ENCODE results near the gene NPBWR2. TPM values are rescaled to one million over a fixed set of nuclear protein-coding genes. Genes with fewer than 3 reads are reported as not detected.

NPBWR2 gene, protein sequence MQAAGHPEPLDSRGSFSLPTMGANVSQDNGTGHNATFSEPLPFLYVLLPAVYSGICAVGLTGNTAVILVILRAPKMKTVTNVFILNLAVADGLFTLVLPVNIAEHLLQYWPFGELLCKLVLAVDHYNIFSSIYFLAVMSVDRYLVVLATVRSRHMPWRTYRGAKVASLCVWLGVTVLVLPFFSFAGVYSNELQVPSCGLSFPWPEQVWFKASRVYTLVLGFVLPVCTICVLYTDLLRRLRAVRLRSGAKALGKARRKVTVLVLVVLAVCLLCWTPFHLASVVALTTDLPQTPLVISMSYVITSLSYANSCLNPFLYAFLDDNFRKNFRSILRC
- total RNA-seq: not detected

DNA sequence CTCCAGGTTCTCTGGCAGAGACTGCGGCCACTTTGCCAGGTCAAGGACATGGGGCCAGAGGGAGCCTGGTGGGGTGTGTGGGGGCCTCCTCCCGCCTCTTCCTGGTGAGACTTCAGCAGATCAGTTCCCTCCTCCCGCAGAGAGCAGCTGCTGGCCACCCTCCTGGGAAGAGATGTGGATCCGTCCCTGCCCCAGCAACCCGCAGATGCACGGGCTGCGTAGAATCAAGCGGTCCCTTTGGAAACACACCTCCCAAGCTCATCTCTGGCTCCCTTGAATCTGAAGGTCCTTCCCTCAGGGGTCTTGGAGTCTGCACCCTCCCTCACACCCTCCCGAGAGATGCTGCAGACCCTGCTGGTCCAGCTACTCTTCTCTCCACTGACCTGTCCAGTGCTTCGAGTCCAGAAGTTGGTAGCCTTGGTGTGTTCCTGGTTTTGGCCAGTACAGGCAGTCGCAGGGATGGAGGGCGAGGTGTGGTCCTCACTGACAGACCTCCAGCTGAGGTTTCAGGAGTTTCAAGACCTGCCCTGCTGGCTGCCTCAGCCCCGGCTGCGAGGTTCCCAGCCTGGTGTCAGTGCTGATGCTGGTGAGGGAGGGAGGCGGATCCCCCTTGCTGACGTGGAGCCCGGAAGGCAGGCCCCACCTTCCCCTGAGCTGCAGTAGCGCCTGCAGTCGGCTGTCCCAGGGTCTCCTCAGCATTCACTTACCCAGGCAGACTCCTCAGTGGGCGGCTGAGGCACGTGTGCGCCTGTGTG, at the start of gene NPBWR2:
TSS of gene NPBWR2 (minus strand) at position 585 of the 755 bp plus-strand sequence. CDS start 734 bp downstream, outside the sequence.
- POLR2A ChIA-PET: no interaction called here
- Mint-ChIP-seq H3K27ac (no peak within 1 kb of the TSS), H3K4me3 (no peak within 1 kb of the TSS), H3K27me3 (peaks cover 14% of the 10 kb centered on the region), H3K4me1 (peaks cover 3% of the 10 kb centered on the region), H3K9me3 (no peaks in the 10 kb centered on the region), H3K36me3 (ENCODE audit: low read depth) (no peaks in the 10 kb centered on the region)
- CTCF ChIA-PET: interaction anchor here (0.6 to 1.4 kb wide), 2 partner anchors 120 to 179 kb away, joined by 3 to 5 read pairs; no protein-coding TSS in a partner anchor
- no peak for DNase-seq

DNA sequence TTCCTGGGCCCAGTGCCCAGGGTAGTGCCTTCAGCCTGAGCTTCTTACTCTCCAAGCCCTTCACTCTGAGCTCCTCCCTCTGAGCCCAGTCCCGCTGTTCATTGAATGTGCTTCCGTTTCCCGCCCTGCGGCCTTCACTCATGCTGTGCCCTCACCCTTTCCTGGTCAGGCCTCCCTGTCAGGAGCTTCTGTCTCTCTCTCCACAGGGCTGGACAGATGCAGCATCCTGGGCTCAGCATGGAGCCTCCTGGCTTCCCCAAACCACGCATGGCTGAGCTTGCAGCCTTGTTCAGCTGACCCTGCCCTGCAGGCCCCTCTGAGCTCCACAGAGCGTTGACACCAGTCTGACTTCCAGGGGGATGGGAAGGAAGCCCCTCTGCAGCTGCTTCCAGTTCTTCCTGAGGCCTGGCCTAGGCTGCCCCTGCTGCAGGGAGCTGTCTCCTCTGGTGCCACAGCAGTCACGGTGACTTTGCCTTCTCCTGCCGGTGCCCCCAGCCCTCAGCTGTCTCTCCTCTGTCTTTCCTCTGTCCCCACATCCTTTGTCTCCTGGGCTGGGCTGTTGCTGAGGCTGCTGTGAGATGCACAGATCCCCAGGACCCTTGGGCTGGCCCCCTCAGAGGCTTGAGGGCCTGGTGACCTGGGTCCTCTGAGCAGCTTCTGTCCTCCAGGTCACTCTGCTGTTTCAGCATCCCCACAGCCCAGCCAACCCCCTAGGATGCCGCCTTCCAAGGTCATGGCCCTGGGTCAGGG, 48.9 kb upstream of the NPBWR2 start:
- Mint-ChIP-seq H3K36me3 (ENCODE audit: low read depth) (no peaks in the 10 kb centered on the region), H3K4me1 (no peaks in the 10 kb centered on the region), H3K27ac (no peak overlapping the region), H3K9me3 (no peaks in the 10 kb centered on the region), H3K4me3 (no peak overlapping the region), H3K27me3 (peaks cover 10% of the 10 kb centered on the region)
- POLR2A ChIA-PET: no interaction called here
- no peak for DNase-seq
- CTCF ChIA-PET: no interaction called here

DNA sequence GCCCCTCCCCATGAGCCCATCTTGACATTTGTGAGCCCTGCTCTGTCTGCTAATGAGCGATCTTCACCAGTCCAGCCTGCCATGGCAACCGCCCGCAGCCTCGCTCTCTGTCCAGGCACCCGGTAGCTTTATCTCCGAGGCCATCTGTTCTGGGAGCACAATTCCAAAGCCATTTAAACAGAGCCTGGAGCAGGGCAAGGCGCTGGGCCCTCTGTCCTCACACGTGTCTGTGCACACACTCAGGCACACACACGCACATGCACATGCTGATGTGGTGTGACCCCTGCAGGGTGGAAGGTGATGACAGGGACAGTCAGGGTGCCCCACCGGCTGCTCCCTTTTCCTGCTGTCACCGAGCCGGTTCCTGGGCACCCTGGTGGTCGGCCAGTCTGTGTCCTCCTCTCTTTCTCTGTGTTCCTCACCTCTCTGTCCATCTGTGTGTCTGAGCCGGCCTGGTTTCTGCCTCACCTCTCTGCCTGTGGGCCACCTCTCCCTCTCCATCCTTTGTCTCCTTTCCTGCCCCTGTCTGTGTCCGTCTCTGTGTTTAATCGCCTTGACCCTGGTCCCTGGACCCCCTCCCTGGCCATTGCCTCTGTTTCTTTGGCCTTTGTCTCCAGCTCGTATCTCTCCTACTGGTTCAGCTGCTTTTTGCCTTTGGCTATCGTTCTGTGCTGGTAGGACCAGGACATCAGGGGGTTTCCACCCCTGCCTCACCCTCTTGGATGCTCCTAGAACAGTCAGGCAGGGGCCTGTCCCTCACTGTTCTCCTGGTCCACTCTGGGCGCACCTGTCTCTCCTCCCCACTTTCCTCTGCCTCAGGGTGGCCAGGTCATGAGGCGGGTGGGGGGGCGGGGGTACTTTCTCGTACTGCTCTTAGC, 48.1 kb upstream of the NPBWR2 start:
- Mint-ChIP-seq H3K27me3 (peaks cover 1% of the 10 kb centered on the region), H3K4me1 (no peaks in the 10 kb centered on the region), H3K36me3 (ENCODE audit: low read depth) (no peaks in the 10 kb centered on the region), H3K9me3 (no peaks in the 10 kb centered on the region), H3K27ac (no peak overlapping the region), H3K4me3 (no peak overlapping the region)
- POLR2A ChIA-PET: interaction anchor here (0.6 kb wide), 1 partner anchor 13 kb away, joined by 3 read pairs; no protein-coding TSS in a partner anchor
- DNase-seq: no peak
- CTCF ChIA-PET: no interaction called here

DNA sequence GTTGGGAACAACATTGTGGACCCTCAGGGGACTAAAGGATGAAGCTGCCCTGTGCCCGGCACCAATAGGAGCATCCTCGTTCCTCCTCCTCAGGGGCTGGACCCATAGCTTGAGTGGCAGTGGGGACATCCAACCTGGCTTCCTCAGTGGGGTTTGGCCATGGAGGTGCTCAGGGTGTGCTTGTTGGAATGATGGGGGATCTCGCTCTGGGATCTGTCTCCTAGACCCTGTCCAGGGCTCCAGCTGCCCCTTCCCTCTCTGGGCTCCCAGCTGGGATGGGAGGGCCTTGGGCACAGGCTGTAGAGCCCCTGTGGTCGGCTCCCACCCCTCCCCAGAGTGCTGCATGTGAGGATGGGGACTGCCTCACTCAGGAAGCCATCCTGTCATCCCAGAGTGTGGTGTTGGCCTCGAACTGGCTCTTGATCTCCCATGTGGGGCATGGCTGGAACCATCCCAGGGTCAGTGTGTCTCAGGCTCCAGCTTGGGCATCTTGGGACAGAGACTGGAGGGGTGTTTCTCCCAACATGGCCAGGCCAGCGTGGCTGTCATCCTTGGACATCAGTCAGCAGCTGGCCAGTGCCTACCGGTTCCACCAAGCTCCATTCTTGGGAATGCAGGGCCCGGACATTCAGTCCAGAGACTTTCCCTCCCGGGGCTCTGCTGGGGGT, 47.4 kb upstream of the NPBWR2 start:
- Mint-ChIP-seq H3K36me3 (ENCODE audit: low read depth) (no peaks in the 10 kb centered on the region), H3K27ac (no peak overlapping the region), H3K9me3 (peaks cover 1% of the 10 kb centered on the region), H3K4me3 (no peak overlapping the region), H3K27me3 (no peaks in the 10 kb centered on the region), H3K4me1 (no peaks in the 10 kb centered on the region)
- DNase-seq: no peak
- ChIA-PET CTCF (no interaction called here), POLR2A (no interaction called here)

DNA sequence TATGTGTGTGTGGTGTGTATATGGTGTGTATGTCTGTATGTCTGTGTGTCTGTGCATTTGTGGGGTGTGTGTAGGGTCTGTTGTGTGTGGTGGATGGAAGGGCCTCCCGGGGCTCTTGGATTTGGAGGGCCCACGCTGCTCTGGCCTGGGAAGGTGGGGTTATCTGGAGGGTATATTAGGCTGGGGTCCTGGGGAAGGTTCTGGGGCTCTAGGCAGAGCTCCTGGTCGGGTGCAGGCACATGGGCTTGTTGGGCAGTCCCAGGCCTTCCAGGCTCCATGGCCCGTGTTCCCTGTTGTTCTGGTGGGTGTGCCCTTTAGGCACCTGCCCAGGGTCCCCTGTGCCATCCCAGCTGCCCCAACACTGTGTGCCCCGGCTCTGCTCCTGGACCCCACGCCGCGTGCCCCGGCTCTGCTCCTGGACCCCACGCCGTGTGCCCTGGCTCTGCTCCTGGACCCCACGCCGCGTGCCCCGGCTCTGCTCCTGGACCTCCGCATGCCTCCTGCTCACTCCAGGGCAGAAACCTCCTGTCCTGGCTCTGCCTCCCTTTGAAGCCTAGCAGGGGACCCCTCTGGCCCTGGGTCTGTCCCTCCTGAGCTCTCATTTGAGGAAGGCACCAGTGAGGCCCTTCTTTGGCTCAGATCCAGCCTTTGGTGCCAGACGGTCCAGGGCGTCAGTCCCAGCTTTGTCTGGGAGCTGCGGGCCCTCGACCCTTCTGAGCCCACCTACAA, 46.7 kb upstream of the NPBWR2 start:
- no peak overlapping the region for H3K27ac Mint-ChIP-seq
- POLR2A ChIA-PET: no interaction called here
- no peaks in the 10 kb centered on the region for H3K27me3 Mint-ChIP-seq
- CTCF ChIA-PET: no interaction called here
- DNase-seq: no peak
- peaks cover 3% of the 10 kb centered on the region for H3K9me3 Mint-ChIP-seq
- H3K4me3 Mint-ChIP-seq: no peak overlapping the region
- H3K4me1 Mint-ChIP-seq: no peaks in the 10 kb centered on the region
- no peaks in the 10 kb centered on the region for H3K36me3 Mint-ChIP-seq (ENCODE audit: low read depth)

DNA sequence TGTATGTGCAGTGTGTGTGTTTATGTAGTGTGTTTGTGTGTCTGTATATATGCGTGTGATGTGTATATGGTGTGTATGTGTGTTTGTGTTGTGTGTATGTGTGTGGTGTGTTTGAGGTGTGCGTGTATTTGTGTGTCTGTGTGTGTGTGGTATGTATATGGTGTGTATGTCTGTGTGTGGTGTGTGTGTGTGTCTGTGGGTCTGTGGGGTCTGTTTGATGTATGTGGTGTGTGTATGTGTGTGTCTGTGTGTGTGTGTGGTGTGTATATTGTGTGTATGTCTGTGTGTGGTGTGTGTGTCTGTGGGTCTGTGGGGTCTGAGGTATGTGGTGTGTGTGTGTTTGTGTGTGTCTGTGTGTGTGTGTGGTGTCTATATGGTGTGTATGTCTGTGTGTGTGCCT, 46.0 kb upstream of the NPBWR2 start:
- ChIA-PET POLR2A (no interaction called here), CTCF (no interaction called here)
- Mint-ChIP-seq H3K27ac (no peak overlapping the region), H3K9me3 (peaks cover 6% of the 10 kb centered on the region), H3K36me3 (ENCODE audit: low read depth) (no peaks in the 10 kb centered on the region), H3K4me3 (no peak overlapping the region), H3K27me3 (no peaks in the 10 kb centered on the region), H3K4me1 (no peaks in the 10 kb centered on the region)
- DNase-seq: no peak

DNA sequence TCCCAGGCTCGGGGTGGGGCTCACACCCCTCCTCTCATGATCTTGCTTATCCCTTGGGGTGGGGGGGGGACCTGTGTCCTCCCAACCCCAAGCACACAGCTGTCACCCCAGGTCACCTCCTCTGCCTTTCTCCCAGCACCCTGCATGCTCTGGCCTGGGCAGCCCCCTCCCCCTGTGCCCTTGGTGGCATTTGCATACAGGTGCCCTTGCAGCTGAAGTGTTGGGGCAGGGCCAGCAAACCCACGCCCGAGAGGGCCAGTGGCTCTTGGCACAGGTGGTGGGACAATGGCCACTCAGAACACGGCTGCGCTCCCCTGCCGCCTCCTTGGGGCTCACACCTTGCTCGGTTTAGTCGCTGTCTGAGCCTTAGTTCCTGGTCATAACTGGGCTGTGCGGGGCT, 45.5 kb upstream of the NPBWR2 start:
- no peak overlapping the region for H3K4me3 Mint-ChIP-seq
- no peak overlapping the region for H3K27ac Mint-ChIP-seq
- POLR2A ChIA-PET: no interaction called here
- H3K36me3 Mint-ChIP-seq (ENCODE audit: low read depth): no peaks in the 10 kb centered on the region
- no peaks in the 10 kb centered on the region for H3K27me3 Mint-ChIP-seq
- CTCF ChIA-PET: no interaction called here
- peaks cover 6% of the 10 kb centered on the region for H3K9me3 Mint-ChIP-seq
- no peak for DNase-seq
- no peaks in the 10 kb centered on the region for H3K4me1 Mint-ChIP-seq

DNA sequence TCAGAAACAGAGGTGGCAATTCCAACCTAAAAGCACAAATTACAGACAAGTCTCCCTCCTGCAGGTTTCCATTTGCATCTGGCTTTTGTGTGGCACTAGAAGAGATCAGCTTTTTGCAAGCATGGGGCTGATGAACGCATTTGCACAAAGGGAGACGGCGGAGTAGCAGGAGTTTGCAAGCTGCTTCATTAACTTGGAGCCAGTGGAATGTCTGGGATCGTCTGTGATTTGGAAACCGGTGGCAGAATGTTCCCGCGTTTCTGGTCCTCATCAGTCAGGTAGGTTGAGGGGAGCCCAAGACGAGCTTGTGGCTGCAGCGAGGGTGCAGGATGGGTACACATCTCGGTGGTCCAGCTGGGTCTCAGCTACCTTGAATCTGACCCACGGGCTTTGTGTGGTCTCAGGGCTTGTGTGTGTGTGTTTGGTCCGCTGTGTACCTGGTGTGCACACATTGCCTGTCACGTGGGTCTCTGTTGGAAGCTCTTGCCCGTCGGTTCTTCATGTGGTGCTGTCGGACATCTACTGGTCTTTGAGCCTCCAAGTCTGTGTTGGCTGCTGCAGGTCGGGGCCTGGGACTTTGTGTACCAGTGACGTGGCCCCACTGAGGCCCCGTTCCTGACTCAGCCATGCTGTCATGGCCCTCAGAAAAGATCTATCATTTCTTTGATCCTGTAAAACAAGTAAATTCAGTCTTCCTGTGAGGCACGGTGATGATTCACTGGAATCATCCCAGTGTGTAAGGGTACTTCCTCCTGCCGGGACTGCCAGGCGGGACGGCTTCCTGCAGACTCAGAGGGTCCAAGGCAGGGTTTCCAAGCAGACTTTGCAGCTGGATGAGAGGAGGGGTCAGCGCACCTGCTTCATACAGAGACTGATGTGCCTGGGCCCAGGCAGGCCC, 44.5 kb upstream of the NPBWR2 start:
- CTCF ChIA-PET: no interaction called here
- DNase-seq: no peak
- H3K27ac Mint-ChIP-seq: no peak overlapping the region
- H3K4me3 Mint-ChIP-seq: no peak overlapping the region
- peaks cover 6% of the 10 kb centered on the region for H3K9me3 Mint-ChIP-seq
- H3K27me3 Mint-ChIP-seq: no peaks in the 10 kb centered on the region
- POLR2A ChIA-PET: no interaction called here
- no peaks in the 10 kb centered on the region for H3K4me1 Mint-ChIP-seq
- H3K36me3 Mint-ChIP-seq (ENCODE audit: low read depth): no peaks in the 10 kb centered on the region

DNA sequence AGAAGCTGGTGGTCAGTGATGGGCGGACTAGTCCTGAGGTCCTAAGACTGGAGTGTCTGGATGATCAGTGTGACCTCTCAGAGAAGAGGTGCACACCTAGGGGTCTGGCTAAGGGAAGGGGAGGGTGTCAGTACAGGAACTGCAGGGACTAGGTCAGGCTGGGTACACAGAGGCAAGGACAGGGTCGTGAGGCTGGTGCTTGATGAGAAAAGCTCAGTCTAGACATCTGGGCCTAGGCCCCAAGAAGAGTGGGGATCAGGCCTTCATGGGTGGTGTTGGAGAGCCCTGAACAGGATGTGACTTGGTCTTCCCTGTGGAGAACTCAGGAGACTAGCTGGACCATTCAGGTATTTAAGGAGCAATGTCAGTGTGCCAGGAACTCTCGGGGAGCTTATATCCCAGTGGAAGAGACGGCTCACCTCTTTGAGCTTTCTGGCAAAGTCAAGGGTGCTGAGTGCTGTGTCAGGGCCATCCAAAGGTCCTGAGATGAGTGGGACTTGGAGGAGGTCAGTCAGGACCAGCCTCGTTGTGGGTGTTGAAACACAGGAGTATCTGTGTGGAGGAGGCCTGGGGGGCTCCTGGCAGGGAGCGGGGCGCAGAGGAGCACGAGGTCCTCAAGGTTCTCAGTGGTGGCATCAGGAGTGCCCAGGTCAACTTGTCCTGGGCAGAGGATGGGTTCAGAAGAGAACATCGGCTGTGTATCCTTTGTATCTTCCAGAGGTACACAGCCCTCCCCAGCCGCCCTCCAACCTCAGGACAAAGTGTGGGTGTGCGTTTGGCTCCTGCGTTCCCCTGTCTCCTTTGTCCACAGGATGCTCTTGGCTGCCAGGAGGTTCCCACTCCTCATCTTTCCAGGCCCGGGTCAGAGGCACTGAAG, 43.6 kb upstream of the NPBWR2 start:
- DNase-seq: no peak
- ChIA-PET POLR2A (no interaction called here), CTCF (no interaction called here)
- no peaks in the 10 kb centered on the region for H3K36me3 Mint-ChIP-seq (ENCODE audit: low read depth)
- no peaks in the 10 kb centered on the region for H3K4me1 Mint-ChIP-seq
- no peaks in the 10 kb centered on the region for H3K27me3 Mint-ChIP-seq
- no peak overlapping the region for H3K27ac Mint-ChIP-seq
- H3K4me3 Mint-ChIP-seq: no peak overlapping the region
- peaks cover 6% of the 10 kb centered on the region for H3K9me3 Mint-ChIP-seq

DNA sequence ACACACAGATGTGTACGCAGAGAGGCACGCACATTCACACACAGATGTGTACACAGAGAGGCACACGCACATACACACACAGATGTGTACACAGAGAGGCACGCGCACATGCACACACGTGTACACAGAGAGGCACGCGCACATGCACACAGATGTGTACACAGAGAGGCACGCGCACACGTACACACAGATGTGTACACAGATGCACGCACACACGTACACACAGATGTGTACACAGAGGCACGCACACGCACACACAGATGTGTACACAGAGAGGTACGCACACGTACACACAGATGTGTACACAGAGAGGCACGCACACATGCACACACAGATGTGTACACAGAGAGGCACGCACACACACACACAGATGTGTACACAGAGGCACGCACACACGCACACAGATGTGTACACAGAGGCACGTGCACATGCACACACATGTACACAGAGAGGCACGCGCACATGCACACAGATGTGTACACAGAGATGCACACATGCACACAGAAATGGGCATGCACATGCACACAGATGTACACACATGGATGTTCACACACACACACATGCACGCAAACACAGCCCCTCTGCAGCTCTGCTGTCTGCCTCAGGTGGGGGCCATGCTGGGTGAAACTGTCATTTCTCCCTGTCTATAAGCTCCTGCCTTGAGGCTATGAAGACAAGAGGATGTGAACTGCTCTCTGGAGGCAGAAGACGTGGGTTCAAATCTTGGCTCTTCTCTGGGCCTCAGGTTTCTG, 42.6 kb upstream of the NPBWR2 start:
- no peak overlapping the region for H3K4me3 Mint-ChIP-seq
- CTCF ChIA-PET: no interaction called here
- H3K36me3 Mint-ChIP-seq (ENCODE audit: low read depth): no peaks in the 10 kb centered on the region
- no peaks in the 10 kb centered on the region for H3K4me1 Mint-ChIP-seq
- no peaks in the 10 kb centered on the region for H3K27me3 Mint-ChIP-seq
- no peak for DNase-seq
- POLR2A ChIA-PET: no interaction called here
- peaks cover 12% of the 10 kb centered on the region for H3K9me3 Mint-ChIP-seq
- H3K27ac Mint-ChIP-seq: no peak overlapping the region

Measured in activated CD4-positive, alpha-beta T cell treated with anti-CD3 and anti-CD28 coated beads, Interleukin-2, amount 10 ng/mL, durations not matched to agents 7 days and 5 days (primary cell).